ENCODE measurements around the gene SCP2. TPM values are rescaled to one million over a fixed set of nuclear protein-coding genes. Genes with fewer than 3 reads are reported as not detected.

SCP2 gene
- total and polyA plus RNA-seq, 2 of the 4 experiments (the other 2 are of a cell fraction): 70.4 to 83.1 TPM

DNA sequence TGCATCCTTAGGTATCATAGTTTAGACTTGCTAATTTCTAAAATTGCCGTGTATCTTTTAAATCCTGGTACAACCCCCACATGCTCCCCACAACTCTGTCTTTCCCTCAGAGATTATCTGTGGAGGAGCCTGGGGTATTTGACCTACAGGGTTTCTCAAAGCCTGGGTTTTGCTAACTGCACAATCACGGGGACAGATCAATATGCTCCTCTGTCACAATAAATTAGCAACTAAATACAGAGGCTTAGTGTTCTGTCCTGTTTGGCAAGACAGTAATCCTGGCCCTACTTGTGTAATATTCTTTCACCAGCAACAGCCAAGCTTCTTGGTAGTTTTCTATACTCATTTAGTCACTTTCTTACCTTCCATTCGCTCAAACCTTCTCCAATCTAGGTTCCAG is 14.1 kb upstream of the SCP2 start:
- H4K5ac ChIP-seq (ENCODE audit: low read depth, low read length): no peak overlapping the region
- H2AK5ac ChIP-seq (ENCODE audit: low read depth, low read length): no peak overlapping the region
- ChIA-PET CTCF (no interaction called here), POLR2A (ENCODE audit: unreplicated experiment) (no interaction called here)
- no peak overlapping the region for H3K56ac ChIP-seq (ENCODE audit: extremely low read depth, insufficient read depth, low read length)
- in situ Hi-C loops (cut with MboI; ENCODE audit: low sequenced_read_pairs): no loop called here
- no peak overlapping the region for H4K91ac ChIP-seq (ENCODE audit: insufficient read depth, low read depth, low read length)
- peaks cover 3% of the 10 kb centered on the region for H3K9me1 ChIP-seq (ENCODE audit: insufficient read depth, low read length)
- H3K23ac ChIP-seq (ENCODE audit: low read depth, low read length): no peak overlapping the region
- no TSS peak for BruUV-seq (replicated peaks)
- TF ChIP-seq POLR2A (IDR thresholded peaks at IDR 0.05; ENCODE audit: low read depth, low read length) (no peak), BHLHE40 (IDR thresholded peaks at IDR 0.05; ENCODE audit: low read depth, low read length) (no peak)
- no peak overlapping the region for H4K8ac ChIP-seq (ENCODE audit: low read depth in 2 of 2, low read length in 2 of 2)
- no peak overlapping the region for H2BK15ac ChIP-seq (ENCODE audit: low read depth, low read length)
- H3K9ac ChIP-seq (ENCODE audit: low read depth, low read length): no peak overlapping the region
- H3K4ac ChIP-seq (ENCODE audit: low read depth, low read length): no peak overlapping the region
- no peak overlapping the region for H3K18ac ChIP-seq (ENCODE audit: low read depth, low read length)
- no peaks in the 10 kb centered on the region for H3K27me3 ChIP-seq (ENCODE audit: control insufficient read depth, insufficient read depth, low read length)
- no peak overlapping the region for H3K4me2 ChIP-seq (ENCODE audit: low read depth, low read length)
- H2AFZ ChIP-seq (replicated peaks; ENCODE audit: low read length, poor library complexity): no peak overlapping the region
- H3K14ac ChIP-seq (replicated peaks; ENCODE audit: low read depth, low read length): no peak overlapping the region
- WGBS, 2 experiments (ENCODE audit: extremely low coverage in 2 of 2, insufficient read length in 1 of 2): no CpG with 5 or more reads among the region's 3 CpGs
- ATAC-seq (ENCODE audit: low read depth) (no peak), DNase-seq (no peak)
- no peak overlapping the region for H2BK5ac ChIP-seq (ENCODE audit: low read depth, low read length, poor library complexity, severe bottlenecking)
- no peaks in the 10 kb centered on the region; the same call in 1 of the 2 replicates for H3K4me1 ChIP-seq (ENCODE audit: control insufficient read depth, insufficient read depth, low read length)
- no peak overlapping the region for H3K27ac ChIP-seq (ENCODE audit: insufficient read depth, low read length)
- no peak overlapping the region for H2AK9ac ChIP-seq (replicated peaks; ENCODE audit: low read depth, low read length, poor library complexity)
- intact Hi-C loops (cut with micrococcal nuclease): no loop called here
- H3K4me3 ChIP-seq (ENCODE audit: insufficient read depth, low read depth, low read length): no peak overlapping the region
- dilution Hi-C loops (cut with HindIII; ENCODE audit: low sequenced_read_pairs, unreplicated experiment): no loop called here
- 0 out of 2 replicates have a peak, but pooled peaks cover 2% of the 10 kb centered on the region for H3K36me3 ChIP-seq (ENCODE audit: control insufficient read depth, insufficient read depth, low read length)
- no peaks in the 10 kb centered on the region for H3K79me1 ChIP-seq (ENCODE audit: low read depth in 1 of 2, low read length in 2 of 2)
- H4K20me1 ChIP-seq (ENCODE audit: insufficient read depth, low read length): no peaks in the 10 kb centered on the region
- H3K9me3 ChIP-seq (ENCODE audit: control insufficient read depth, insufficient read depth, low read length): no peaks in the 10 kb centered on the region
- H2BK120ac ChIP-seq (ENCODE audit: low read depth, low read length): no peak overlapping the region
- H2BK20ac ChIP-seq (ENCODE audit: low read depth, low read length): no peak overlapping the region
